Measurements from ENCODE around the gene GAB4. TPM values are rescaled to one million over a fixed set of nuclear protein-coding genes. Genes with fewer than 3 reads are reported as not detected.
"Not testable (repeated sequence)": the region's sequence is repeated elsewhere in the genome, so short reads cannot be mapped to it uniquely, and the experiment has no call there.

Gene GAB4
- total and polyA plus RNA-seq, 2 of the 8 experiments (the other 6 are each of a cell fraction or from before 2014, with no cell fraction given) = 0.03 to 0.17 TPM

DNA sequence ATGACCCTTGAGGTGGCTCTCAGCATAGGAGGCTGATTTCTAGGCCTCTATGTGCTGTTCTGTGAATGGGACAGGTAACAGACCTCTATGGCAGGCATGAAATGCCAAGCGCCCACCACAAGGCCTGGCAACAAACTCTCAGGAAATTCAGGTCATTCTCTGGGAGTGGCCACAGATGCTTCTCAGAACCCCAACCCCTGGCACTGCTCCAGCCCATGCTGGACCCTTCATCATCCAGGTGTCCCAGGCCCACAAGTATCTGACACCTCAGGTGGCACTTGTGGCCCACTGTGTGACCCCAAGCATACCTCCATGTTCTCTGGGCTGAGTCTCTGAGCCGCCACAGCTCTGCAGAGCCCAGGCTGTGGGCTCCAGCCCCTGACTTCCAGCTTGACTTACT, 24.3 kb upstream of the GAB4 start:
- H3K9me3 ChIP-seq (ENCODE audit: insufficient read depth in 2 of 2, low read depth in 1 of 2, low read length in 1 of 2); H4K91ac ChIP-seq (replicated peaks; ENCODE audit: insufficient read length, low read length); H4K8ac ChIP-seq (ENCODE audit: extremely low read depth, insufficient read depth, low read length); CTCF ChIA-PET (ENCODE audit: partially characterized antibody); H3K4ac ChIP-seq (replicated peaks; ENCODE audit: insufficient read length, low read depth, low read length); H3K4me2 ChIP-seq (ENCODE audit: insufficient read depth in 1 of 2, low read depth in 2 of 2, low read length in 2 of 2); H3K79me2 ChIP-seq (ENCODE audit: control insufficient read depth in 1 of 2, insufficient read depth in 2 of 2, low read length in 2 of 2); H4K20me1 ChIP-seq (replicated peaks in 1 of 2; ENCODE audit: control insufficient read depth in 1 of 2, insufficient read depth in 2 of 2, low read length in 2 of 2); H3K14ac ChIP-seq (ENCODE audit: insufficient read length); H2BK20ac ChIP-seq (ENCODE audit: low read length); H3K79me1 ChIP-seq (ENCODE audit: low read depth, low read length); H3K4me3 ChIP-seq (ENCODE audit: extremely low read depth in 1 of 4, insufficient read depth in 2 of 4, low read depth in 3 of 4, low read length in 4 of 4); H3K23me2 ChIP-seq (ENCODE audit: low read depth, low read length); H3K27ac ChIP-seq (ENCODE audit: low read depth, low read length); H2AK5ac ChIP-seq (ENCODE audit: low read depth, low read length); H3K27me3 ChIP-seq (replicated peaks in 1 of 4; ENCODE audit: control insufficient read depth in 3 of 4, extremely low read depth in 1 of 4, insufficient read depth in 3 of 4, low read length in 3 of 4); H3K18ac ChIP-seq (ENCODE audit: extremely low read depth, low read length); DNase-seq (ENCODE audit: low read depth in 1 of 2, low spot score in 2 of 2); H2BK12ac ChIP-seq (ENCODE audit: low read depth, low read length); H3K23ac ChIP-seq (ENCODE audit: insufficient read length); H2AFZ ChIP-seq (ENCODE audit: low read length); POLR2A ChIA-PET (ENCODE audit: partially characterized antibody); H2BK5ac ChIP-seq (ENCODE audit: low read depth, low read length); H2BK15ac ChIP-seq (ENCODE audit: low read length); H3K4me1 ChIP-seq (replicated peaks in 1 of 4; ENCODE audit: control insufficient read depth in 3 of 4, insufficient read depth in 4 of 4, low read length in 3 of 4); H3K56ac ChIP-seq (replicated peaks; ENCODE audit: insufficient read length, low read depth, low read length); H4K5ac ChIP-seq (ENCODE audit: insufficient read length, low read depth, low read length); H3K36me3 ChIP-seq (ENCODE audit: control insufficient read depth in 2 of 4, insufficient read depth in 4 of 4, low read length in 3 of 4); FAIRE-seq; H2BK120ac ChIP-seq (replicated peaks; ENCODE audit: low read depth, low read length); H3K9ac ChIP-seq (replicated peaks in 1 of 4; ENCODE audit: extremely low read depth in 1 of 4, low read depth in 3 of 4, low read length in 3 of 4): not testable (repeated sequence)
- WGBS, 2 experiments (ENCODE audit: extremely low coverage in 1 of 2, insufficient coverage in 1 of 2, insufficient read length in 1 of 2, insufficient replicate concordance in 2 of 2, low coverage in 1 of 2, low lambda C conversion rate in 2 of 2, missing lambda C conversion rate in 1 of 2) = 87% methylated on average over 2 of the region's 2 CpGs; no CpG with 5 or more reads in 1 of the 2 experiments

DNA sequence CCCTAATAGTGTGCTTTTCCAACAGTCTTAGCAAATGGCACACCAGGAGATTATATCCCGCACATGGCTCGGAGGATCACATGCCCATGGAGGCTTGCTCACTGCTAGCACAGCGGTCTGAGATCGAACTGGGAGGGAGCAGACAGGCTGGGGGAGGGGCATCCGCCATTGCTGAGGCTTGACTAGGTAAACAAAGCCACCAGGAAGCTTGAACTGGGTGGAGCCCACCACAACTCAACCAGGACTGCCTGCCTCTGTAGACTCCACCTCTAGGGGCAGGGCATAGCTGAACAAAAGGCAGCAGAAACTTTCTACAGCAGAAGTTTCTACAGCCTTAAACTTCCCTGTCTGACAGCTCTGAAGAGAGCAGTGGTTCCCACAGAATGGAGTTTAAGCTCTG, 16.4 kb upstream of the GAB4 start:
- H4K91ac ChIP-seq (replicated peaks; ENCODE audit: insufficient read length, low read length); H3K79me2 ChIP-seq (ENCODE audit: control insufficient read depth in 1 of 2, insufficient read depth in 2 of 2, low read length in 2 of 2); H2AFZ ChIP-seq (ENCODE audit: low read length); H3K56ac ChIP-seq (replicated peaks; ENCODE audit: insufficient read length, low read depth, low read length); H3K4me1 ChIP-seq (replicated peaks in 1 of 4; ENCODE audit: control insufficient read depth in 3 of 4, insufficient read depth in 4 of 4, low read length in 3 of 4); H3K36me3 ChIP-seq (ENCODE audit: control insufficient read depth in 2 of 4, insufficient read depth in 4 of 4, low read length in 3 of 4); POLR2A ChIA-PET (ENCODE audit: partially characterized antibody); H3K4ac ChIP-seq (replicated peaks; ENCODE audit: insufficient read length, low read depth, low read length); H2AK5ac ChIP-seq (ENCODE audit: low read depth, low read length); H4K5ac ChIP-seq (ENCODE audit: insufficient read length, low read depth, low read length); H3K23me2 ChIP-seq (ENCODE audit: low read depth, low read length); H4K20me1 ChIP-seq (replicated peaks in 1 of 2; ENCODE audit: control insufficient read depth in 1 of 2, insufficient read depth in 2 of 2, low read length in 2 of 2); H3K27ac ChIP-seq (ENCODE audit: low read depth, low read length); H3K79me1 ChIP-seq (ENCODE audit: low read depth, low read length); H3K4me3 ChIP-seq (ENCODE audit: extremely low read depth in 1 of 4, insufficient read depth in 2 of 4, low read depth in 3 of 4, low read length in 4 of 4); FAIRE-seq; H2BK20ac ChIP-seq (ENCODE audit: low read length); H3K27me3 ChIP-seq (replicated peaks in 1 of 4; ENCODE audit: control insufficient read depth in 3 of 4, extremely low read depth in 1 of 4, insufficient read depth in 3 of 4, low read length in 3 of 4); CTCF ChIA-PET (ENCODE audit: partially characterized antibody); H2BK12ac ChIP-seq (ENCODE audit: low read depth, low read length); H4K8ac ChIP-seq (ENCODE audit: extremely low read depth, insufficient read depth, low read length); H3K14ac ChIP-seq (ENCODE audit: insufficient read length); H3K9ac ChIP-seq (replicated peaks in 1 of 4; ENCODE audit: extremely low read depth in 1 of 4, low read depth in 3 of 4, low read length in 3 of 4); H2BK120ac ChIP-seq (replicated peaks; ENCODE audit: low read depth, low read length); H3K23ac ChIP-seq (ENCODE audit: insufficient read length); DNase-seq (ENCODE audit: low read depth in 1 of 2, low spot score in 2 of 2); H3K18ac ChIP-seq (ENCODE audit: extremely low read depth, low read length); H3K4me2 ChIP-seq (ENCODE audit: insufficient read depth in 1 of 2, low read depth in 2 of 2, low read length in 2 of 2); H3K9me3 ChIP-seq (ENCODE audit: insufficient read depth in 2 of 2, low read depth in 1 of 2, low read length in 1 of 2); H2BK15ac ChIP-seq (ENCODE audit: low read length); H2BK5ac ChIP-seq (ENCODE audit: low read depth, low read length): not testable (repeated sequence)
- 61% methylated on average over 5 of the region's 5 CpGs; no CpG with 5 or more reads in 1 of the 2 experiments for WGBS, 2 experiments (ENCODE audit: extremely low coverage in 1 of 2, insufficient coverage in 1 of 2, insufficient read length in 1 of 2, insufficient replicate concordance in 2 of 2, low coverage in 1 of 2, low lambda C conversion rate in 2 of 2, missing lambda C conversion rate in 1 of 2)

Data from H1 (cell line).